ENCODE data around the gene COTL1. TPM values are rescaled to one million over a fixed set of nuclear protein-coding genes. Genes with fewer than 3 reads are reported as not detected.

Gene COTL1
- total RNA-seq, 4 donors from 2014 or later = 34.5 to 42.9 (median 40.7) TPM

GRCh38 chr16:84548508-84548907, 69.4 kb downstream of the COTL1 start:
- peak overlapping the region; percentile 25 to 60 (median 43) for H3K27ac ChIP-seq (replicated peaks in 1 of 4)
- H3K9me3 ChIP-seq = no peaks in the 10 kb centered on the region
- TF ChIP-seq CTCF (IDR thresholded peaks at IDR 0.05) (no peak), POLR2AphosphoS5 (IDR thresholded peaks at IDR 0.05) (no peak), EP300 (IDR thresholded peaks at IDR 0.05) (no peak), POLR2A (IDR thresholded peaks at IDR 0.05; ENCODE audit: low read depth) (no peak)
- intact Hi-C loops (cut with DNase I) = no loop called here
- no peak for DNase-seq (ENCODE audit: extremely low spot score)
- peaks cover 0 to 9% (median 5%) of the 10 kb centered on the region in 4 donors for H3K4me1 ChIP-seq
- H3K36me3 ChIP-seq = no peaks in the 10 kb centered on the region
- H3K27me3 ChIP-seq = peaks cover 0 to 17% (median 0%) of the 10 kb centered on the region in 4 donors
- 87% methylated on average over 7 of the region's 8 CpGs for WGBS
- H3K4me3 ChIP-seq = no peak overlapping the region

DNA sequence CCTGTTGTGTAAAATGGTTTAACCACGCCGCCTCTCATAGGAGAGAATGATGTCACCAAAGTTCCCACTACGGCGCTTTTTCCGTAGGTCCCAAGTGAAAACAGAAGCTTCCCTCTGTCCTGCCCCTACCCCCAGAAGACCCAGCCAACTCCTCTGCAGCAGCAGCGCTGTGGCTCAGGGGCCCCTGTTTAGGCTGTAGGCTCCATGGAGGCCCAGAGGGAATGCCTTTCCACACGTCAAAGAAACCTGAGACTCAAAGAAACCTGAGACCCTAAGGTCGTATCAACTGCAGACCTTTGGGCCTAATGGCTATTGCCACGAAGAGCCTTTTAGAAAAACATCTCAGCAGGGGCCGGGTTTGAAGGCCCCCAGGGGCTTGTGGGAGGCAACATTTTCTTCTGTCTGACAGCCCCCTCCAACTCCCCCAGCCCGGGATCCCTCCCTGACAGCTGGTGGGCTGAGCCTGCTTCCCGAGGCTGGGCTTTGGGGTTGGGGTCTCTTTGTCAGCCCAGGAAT, 70.3 kb downstream of the COTL1 start:
- Histone ChIP-seq H3K27ac (replicated peaks in 1 of 4) (no peak overlapping the region), H3K4me1 (peaks cover 0 to 9% (median 5%) of the 10 kb centered on the region in 4 donors), H3K4me3 (no peak overlapping the region), H3K9me3 (no peaks in the 10 kb centered on the region), H3K27me3 (peaks cover 0 to 17% (median 0%) of the 10 kb centered on the region in 4 donors), H3K36me3 (no peaks in the 10 kb centered on the region)
- 88% methylated on average over 10 of the region's 12 CpGs for WGBS
- no peak for DNase-seq (ENCODE audit: extremely low spot score)
- intact Hi-C loops (cut with DNase I) = no loop called here
- TF ChIP-seq POLR2A (IDR thresholded peaks at IDR 0.05; ENCODE audit: low read depth) = no peak
- no peak for TF ChIP-seq EP300 (IDR thresholded peaks at IDR 0.05)
- no peak for TF ChIP-seq POLR2AphosphoS5 (IDR thresholded peaks at IDR 0.05)
- TF ChIP-seq CTCF (IDR thresholded peaks at IDR 0.05) = no peak

- H3K9me3 ChIP-seq = no peaks in the 10 kb centered on the region
- no peak overlapping the region for H3K4me3 ChIP-seq
- WGBS = 86% methylated on average over 22 of the region's 22 CpGs
- peaks cover 0 to 9% (median 5%) of the 10 kb centered on the region in 4 donors for H3K4me1 ChIP-seq
- no peak for TF ChIP-seq POLR2AphosphoS5 (IDR thresholded peaks at IDR 0.05)
- no peak for TF ChIP-seq POLR2A (IDR thresholded peaks at IDR 0.05; ENCODE audit: low read depth)
- TF ChIP-seq EP300 (IDR thresholded peaks at IDR 0.05) = no peak
- TF ChIP-seq CTCF (IDR thresholded peaks at IDR 0.05) = no peak
- H3K36me3 ChIP-seq = no peaks in the 10 kb centered on the region
- peaks cover 0 to 17% (median 0%) of the 10 kb centered on the region in 4 donors for H3K27me3 ChIP-seq
- H3K27ac ChIP-seq (replicated peaks in 1 of 4) = no peak overlapping the region
- DNase-seq (ENCODE audit: extremely low spot score) = no peak
- intact Hi-C loops (cut with DNase I) = no loop called here
These were observed 71.0 kb downstream of the COTL1 start for GRCh38 chr16:84546669-84547545.

DNA sequence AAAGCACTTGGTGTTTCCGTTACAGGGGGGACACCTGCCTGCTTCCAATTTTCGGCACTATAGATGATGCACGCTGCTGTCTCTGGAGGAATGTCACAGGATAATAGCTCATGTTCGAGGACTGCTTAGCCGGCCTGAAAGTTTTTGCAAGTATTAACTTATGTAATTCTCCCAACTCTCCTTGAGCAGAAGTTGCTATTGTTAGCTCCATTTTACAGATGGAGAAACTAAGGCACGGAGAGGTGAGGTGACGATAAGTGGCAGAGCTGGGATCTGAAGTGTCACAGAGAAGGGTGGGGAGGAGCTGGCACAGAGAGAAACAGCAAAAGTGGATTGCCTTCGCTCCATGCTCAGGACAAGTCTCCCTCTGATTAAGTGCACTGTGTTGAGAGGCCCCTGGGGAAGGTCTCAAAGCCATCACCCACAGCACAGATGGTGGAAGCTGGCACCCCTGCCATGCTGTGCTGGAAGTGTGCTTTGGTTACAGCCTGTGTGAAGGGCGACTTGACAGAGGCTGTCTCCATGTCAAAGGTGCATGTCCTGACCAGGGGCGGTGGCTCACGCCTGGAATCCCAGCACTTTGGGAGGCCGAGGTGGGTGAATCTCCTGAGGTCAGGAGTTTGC, 72.7 kb downstream of the COTL1 start:
- peaks cover 0 to 17% (median 0%) of the 10 kb centered on the region in 4 donors for H3K27me3 ChIP-seq

More for the DNA sequence above, 72.7 kb downstream of the COTL1 start:
- no peak overlapping the region for H3K27ac ChIP-seq (replicated peaks in 1 of 4)
- intact Hi-C loops (cut with DNase I) = no loop called here
- WGBS = 81% methylated on average over 12 of the region's 12 CpGs
- H3K4me1 ChIP-seq = peaks cover 0 to 9% (median 5%) of the 10 kb centered on the region in 4 donors
- DNase-seq (ENCODE audit: extremely low spot score) = no peak
- no peak overlapping the region for H3K4me3 ChIP-seq
- TF ChIP-seq POLR2AphosphoS5 (IDR thresholded peaks at IDR 0.05) (no peak), POLR2A (IDR thresholded peaks at IDR 0.05; ENCODE audit: low read depth) (no peak), CTCF (IDR thresholded peaks at IDR 0.05) (no peak), EP300 (IDR thresholded peaks at IDR 0.05) (no peak)
- H3K9me3 ChIP-seq = no peaks in the 10 kb centered on the region
- H3K36me3 ChIP-seq = no peaks in the 10 kb centered on the region
